ENCODE results near the gene TSPAN4.

TSPAN4 gene

DNA sequence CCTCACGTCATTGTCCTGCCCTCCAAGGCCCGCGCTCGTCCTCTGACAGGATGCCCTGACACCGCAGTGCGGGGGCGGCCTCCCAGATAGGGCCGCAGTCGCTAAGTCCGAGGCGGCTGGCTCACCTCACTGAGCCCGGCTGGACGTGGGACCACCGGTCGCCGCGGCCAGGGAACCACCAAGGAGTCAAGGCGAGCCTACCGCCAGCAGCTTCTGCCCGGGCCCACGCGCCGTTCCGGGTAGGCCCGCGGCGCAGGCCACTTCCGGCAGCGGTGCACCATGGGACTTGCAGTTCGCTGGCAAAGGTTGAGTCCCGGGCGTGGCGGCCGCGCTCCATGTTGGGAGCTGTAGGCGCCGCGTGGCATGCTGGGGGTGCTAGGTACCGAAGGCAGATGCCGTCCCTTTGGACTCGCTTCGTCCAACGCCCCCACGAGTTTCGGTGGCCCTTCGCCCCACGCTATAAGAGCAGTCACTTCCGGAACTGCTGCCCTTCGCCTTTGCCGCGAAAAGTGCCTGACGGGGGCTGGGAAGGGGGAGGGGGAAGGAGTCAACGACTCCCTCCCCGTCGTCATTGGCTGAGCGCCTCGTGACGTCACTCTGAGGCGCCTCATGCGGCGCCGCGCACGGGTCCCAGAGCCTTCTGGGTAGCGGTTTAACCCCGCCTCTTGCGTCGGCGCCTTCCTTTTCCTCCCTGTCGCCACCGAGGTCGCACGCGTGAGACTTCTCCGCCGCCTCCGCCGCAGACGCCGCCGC, 33.2 kb upstream of the TSPAN4 start, which contains the start of gene RPLP2:
Gene RPLP2, plus strand, starts transcription at position 681 of the 753 bp plus-strand sequence. CDS start 268 bp downstream, outside the sequence.
- Histone ChIP-seq H4K20me1 (ENCODE audit: insufficient read depth, low read length) (peaks cover 41% of the 10 kb centered on the region), H3K4me3 (ENCODE audit: low read depth in 1 of 2, low read length in 2 of 2) (peak within 1 kb of the TSS; percentile 60 to 79), H3K27me3 (ENCODE audit: insufficient read depth, low read length, poor library complexity) (no peaks in the 10 kb centered on the region), H3K79me2 (ENCODE audit: insufficient read depth, low read length) (peaks cover 53% of the 10 kb centered on the region), H3K9ac (ENCODE audit: low read depth, low read length) (peak within 1 kb of the TSS; percentile 84), H3K4me2 (ENCODE audit: insufficient read depth, low read length) (peak within 1 kb of the TSS; percentile 74), H3K36me3 (ENCODE audit: insufficient read depth, low read length) (peaks cover 39% of the 10 kb centered on the region), H3K27ac (ENCODE audit: low read length) (peak within 1 kb of the TSS; percentile 98), H2AFZ (ENCODE audit: low read depth, low read length) (peak within 1 kb of the TSS; percentile 87), H3K9me3 (ENCODE audit: insufficient read depth, low read length, severe bottlenecking) (no peaks in the 10 kb centered on the region), H3K4me1 (ENCODE audit: insufficient read depth, low read length) (peaks cover 47% of the 10 kb centered on the region)
- no peak for TF ChIP-seq EZH2 (IDR thresholded peaks at IDR 0.05; ENCODE audit: borderline replicate concordance, low read depth, low read length, severe bottlenecking)
- TF ChIP-seq, protein P1, sequence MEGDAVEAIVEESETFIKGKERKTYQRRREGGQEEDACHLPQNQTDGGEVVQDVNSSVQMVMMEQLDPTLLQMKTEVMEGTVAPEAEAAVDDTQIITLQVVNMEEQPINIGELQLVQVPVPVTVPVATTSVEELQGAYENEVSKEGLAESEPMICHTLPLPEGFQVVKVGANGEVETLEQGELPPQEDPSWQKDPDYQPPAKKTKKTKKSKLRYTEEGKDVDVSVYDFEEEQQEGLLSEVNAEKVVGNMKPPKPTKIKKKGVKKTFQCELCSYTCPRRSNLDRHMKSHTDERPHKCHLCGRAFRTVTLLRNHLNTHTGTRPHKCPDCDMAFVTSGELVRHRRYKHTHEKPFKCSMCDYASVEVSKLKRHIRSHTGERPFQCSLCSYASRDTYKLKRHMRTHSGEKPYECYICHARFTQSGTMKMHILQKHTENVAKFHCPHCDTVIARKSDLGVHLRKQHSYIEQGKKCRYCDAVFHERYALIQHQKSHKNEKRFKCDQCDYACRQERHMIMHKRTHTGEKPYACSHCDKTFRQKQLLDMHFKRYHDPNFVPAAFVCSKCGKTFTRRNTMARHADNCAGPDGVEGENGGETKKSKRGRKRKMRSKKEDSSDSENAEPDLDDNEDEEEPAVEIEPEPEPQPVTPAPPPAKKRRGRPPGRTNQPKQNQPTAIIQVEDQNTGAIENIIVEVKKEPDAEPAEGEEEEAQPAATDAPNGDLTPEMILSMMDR (IDR thresholded peaks at IDR 0.05; ENCODE audit: borderline replicate concordance, extremely low read depth, low read length, poor library complexity, severe bottlenecking): no peak
- ATAC-seq (ENCODE audit: insufficient read depth, low read depth) (peak; percentile 78), DNase-seq (peak; percentile 97)

DNA sequence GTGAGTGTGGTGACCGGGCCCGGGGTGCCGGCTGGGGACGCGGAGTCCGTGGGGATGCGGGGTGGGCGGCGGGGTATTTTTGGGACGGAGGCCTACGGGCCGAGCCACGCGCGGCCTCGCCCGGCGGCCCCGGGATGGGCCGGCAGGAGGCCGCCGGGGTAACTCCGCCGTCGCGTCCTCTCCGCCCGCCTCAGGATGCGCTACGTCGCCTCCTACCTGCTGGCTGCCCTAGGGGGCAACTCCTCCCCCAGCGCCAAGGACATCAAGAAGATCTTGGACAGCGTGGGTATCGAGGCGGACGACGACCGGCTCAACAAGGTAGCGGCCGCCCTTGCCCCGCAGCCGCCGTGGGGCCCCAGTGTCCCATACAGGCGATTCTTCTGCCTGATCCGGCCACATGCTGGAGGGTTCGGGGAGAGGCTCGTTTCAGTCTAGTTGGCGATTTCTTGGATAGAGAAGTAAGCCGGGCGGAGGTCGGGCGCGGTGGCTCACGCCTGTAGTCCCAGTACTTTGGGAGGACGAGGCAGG, 32.5 kb upstream of the TSPAN4 start:
- Histone ChIP-seq H3K27ac (ENCODE audit: low read length) (peak overlapping the region; percentile 98), H3K4me3 (ENCODE audit: low read depth in 1 of 2, low read length in 2 of 2) (peak overlapping the region; percentile 60 to 79), H3K27me3 (ENCODE audit: insufficient read depth, low read length, poor library complexity) (no peaks in the 10 kb centered on the region), H3K4me1 (ENCODE audit: insufficient read depth, low read length) (peaks cover 47% of the 10 kb centered on the region), H3K79me2 (ENCODE audit: insufficient read depth, low read length) (peaks cover 50% of the 10 kb centered on the region), H3K4me2 (ENCODE audit: insufficient read depth, low read length) (peak overlapping the region; percentile 74), H4K20me1 (ENCODE audit: insufficient read depth, low read length) (peaks cover 41% of the 10 kb centered on the region), H3K9me3 (ENCODE audit: insufficient read depth, low read length, severe bottlenecking) (no peaks in the 10 kb centered on the region), H3K36me3 (ENCODE audit: insufficient read depth, low read length) (peaks cover 39% of the 10 kb centered on the region), H2AFZ (ENCODE audit: low read depth, low read length) (no peak overlapping the region), H3K9ac (ENCODE audit: low read depth, low read length) (peak overlapping the region; percentile 84)
- TF ChIP-seq, protein P1 (IDR thresholded peaks at IDR 0.05; ENCODE audit: borderline replicate concordance, extremely low read depth, low read length, poor library complexity, severe bottlenecking): no peak
- no peak for TF ChIP-seq EZH2 (IDR thresholded peaks at IDR 0.05; ENCODE audit: borderline replicate concordance, low read depth, low read length, severe bottlenecking)
- no peak for ATAC-seq (ENCODE audit: insufficient read depth, low read depth)
- DNase-seq: no peak

- Histone ChIP-seq H3K4me2 (ENCODE audit: insufficient read depth, low read length) (peak overlapping the region; percentile 74), H4K20me1 (ENCODE audit: insufficient read depth, low read length) (peaks cover 45% of the 10 kb centered on the region), H3K79me2 (ENCODE audit: insufficient read depth, low read length) (peaks cover 50% of the 10 kb centered on the region), H2AFZ (ENCODE audit: low read depth, low read length) (no peak overlapping the region), H3K9me3 (ENCODE audit: insufficient read depth, low read length, severe bottlenecking) (no peaks in the 10 kb centered on the region), H3K4me1 (ENCODE audit: insufficient read depth, low read length) (peaks cover 38% of the 10 kb centered on the region), H3K36me3 (ENCODE audit: insufficient read depth, low read length) (peaks cover 39% of the 10 kb centered on the region), H3K4me3 (ENCODE audit: low read depth in 1 of 2, low read length in 2 of 2) (peak overlapping the region; percentile 60 to 79; a peak in 3 of 4 replicates), H3K27ac (ENCODE audit: low read length) (peak overlapping the region; percentile 98; the same call in 1 of the 2 replicates), H3K9ac (ENCODE audit: low read depth, low read length) (peak overlapping the region; percentile 84), H3K27me3 (ENCODE audit: insufficient read depth, low read length, poor library complexity) (no peaks in the 10 kb centered on the region)
- no peak for ATAC-seq (ENCODE audit: insufficient read depth, low read depth)
- no peak for DNase-seq
- TF ChIP-seq, protein P1 (IDR thresholded peaks at IDR 0.05; ENCODE audit: borderline replicate concordance, extremely low read depth, low read length, poor library complexity, severe bottlenecking): no peak
- TF ChIP-seq EZH2 (IDR thresholded peaks at IDR 0.05; ENCODE audit: borderline replicate concordance, low read depth, low read length, severe bottlenecking): no peak
Observed at GRCh38 chr11:811446-812245, 31.0 kb upstream of the TSPAN4 start.

Measured in DND-41 (cell line).